ENCODE data around the gene NPM1.
"Not testable (repeated sequence)": the region's sequence is repeated elsewhere in the genome, so short reads cannot be mapped to it uniquely, and the experiment has no call there.

- not testable (repeated sequence) for TF ChIP-seq CTCF (conservative IDR thresholded peaks at IDR 0.05; ENCODE audit: low read depth, low read length); EZH2 (IDR thresholded peaks at IDR 0.05; ENCODE audit: borderline replicate concordance, low read depth, low read length, poor library complexity, severe bottlenecking)
Observed at GRCh38 chr5:171396583-171396982, 8.9 kb downstream of the NPM1 start.
